ENCODE data around the gene TMEM178B.

TMEM178B gene

DNA sequence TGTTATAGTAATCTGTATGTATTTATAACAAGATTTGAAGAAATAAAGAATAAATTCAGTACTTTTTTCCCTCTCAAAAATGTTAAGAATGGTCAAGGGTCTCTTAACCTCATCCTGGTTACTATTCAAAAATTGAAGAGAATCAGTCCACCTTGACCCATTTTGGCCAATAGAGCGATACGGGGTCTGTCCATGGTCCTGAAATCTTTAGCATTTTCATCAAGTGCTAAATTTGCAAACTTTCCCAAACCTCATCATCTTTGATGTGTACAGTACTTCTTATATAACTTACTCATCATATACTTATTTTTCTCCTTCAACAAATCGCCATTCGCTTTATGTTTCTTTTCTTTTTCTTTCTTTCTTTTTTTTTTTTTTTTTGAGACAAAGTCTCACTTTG is 23.6 kb downstream of the TMEM178B start:
- Histone ChIP-seq H3K9me3 (ENCODE audit: control insufficient read depth, insufficient read depth, low read depth, low read length) (no peaks in the 10 kb centered on the region), H3K4me3 (ENCODE audit: low read depth, low read length) (no peak overlapping the region), H3K4me1 (ENCODE audit: control insufficient read depth, insufficient read depth, low read length) (no peaks in the 10 kb centered on the region), H3K36me3 (ENCODE audit: control insufficient read depth in 2 of 2, insufficient read depth in 1 of 2, low read length in 2 of 2) (no peaks in the 10 kb centered on the region), H3K27ac (ENCODE audit: extremely low read depth, low read depth, low read length) (no peak overlapping the region)
- POLR2A ChIA-PET: no interaction called here
- TF ChIP-seq, protein P1, sequence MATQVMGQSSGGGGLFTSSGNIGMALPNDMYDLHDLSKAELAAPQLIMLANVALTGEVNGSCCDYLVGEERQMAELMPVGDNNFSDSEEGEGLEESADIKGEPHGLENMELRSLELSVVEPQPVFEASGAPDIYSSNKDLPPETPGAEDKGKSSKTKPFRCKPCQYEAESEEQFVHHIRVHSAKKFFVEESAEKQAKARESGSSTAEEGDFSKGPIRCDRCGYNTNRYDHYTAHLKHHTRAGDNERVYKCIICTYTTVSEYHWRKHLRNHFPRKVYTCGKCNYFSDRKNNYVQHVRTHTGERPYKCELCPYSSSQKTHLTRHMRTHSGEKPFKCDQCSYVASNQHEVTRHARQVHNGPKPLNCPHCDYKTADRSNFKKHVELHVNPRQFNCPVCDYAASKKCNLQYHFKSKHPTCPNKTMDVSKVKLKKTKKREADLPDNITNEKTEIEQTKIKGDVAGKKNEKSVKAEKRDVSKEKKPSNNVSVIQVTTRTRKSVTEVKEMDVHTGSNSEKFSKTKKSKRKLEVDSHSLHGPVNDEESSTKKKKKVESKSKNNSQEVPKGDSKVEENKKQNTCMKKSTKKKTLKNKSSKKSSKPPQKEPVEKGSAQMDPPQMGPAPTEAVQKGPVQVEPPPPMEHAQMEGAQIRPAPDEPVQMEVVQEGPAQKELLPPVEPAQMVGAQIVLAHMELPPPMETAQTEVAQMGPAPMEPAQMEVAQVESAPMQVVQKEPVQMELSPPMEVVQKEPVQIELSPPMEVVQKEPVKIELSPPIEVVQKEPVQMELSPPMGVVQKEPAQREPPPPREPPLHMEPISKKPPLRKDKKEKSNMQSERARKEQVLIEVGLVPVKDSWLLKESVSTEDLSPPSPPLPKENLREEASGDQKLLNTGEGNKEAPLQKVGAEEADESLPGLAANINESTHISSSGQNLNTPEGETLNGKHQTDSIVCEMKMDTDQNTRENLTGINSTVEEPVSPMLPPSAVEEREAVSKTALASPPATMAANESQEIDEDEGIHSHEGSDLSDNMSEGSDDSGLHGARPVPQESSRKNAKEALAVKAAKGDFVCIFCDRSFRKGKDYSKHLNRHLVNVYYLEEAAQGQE (tag by site-specific recombination; IDR thresholded peaks at IDR 0.05): peak; percentile 96
- no peak for TF ChIP-seq ZNF354C (tag by site-specific recombination; IDR thresholded peaks at IDR 0.05; ENCODE audit: borderline replicate concordance, low read depth)
- CTCF ChIA-PET: interaction anchor here (0.6 to 1.3 kb wide), 2 partner anchors 12 to 280 kb away, joined by 3 to 4 read pairs; no protein-coding TSS in a partner anchor

GRCh38 chr7:141102436-141102835 is 28.6 kb downstream of the TMEM178B start:
- ChIA-PET POLR2A (no interaction called here), CTCF (no interaction called here)
- Histone ChIP-seq H3K4me1 (ENCODE audit: control insufficient read depth, insufficient read depth, low read length) (peaks cover 3% of the 10 kb centered on the region; the same call in 1 of the 2 replicates), H3K27ac (ENCODE audit: extremely low read depth, low read depth, low read length) (no peak overlapping the region), H3K36me3 (ENCODE audit: control insufficient read depth in 2 of 2, insufficient read depth in 1 of 2, low read length in 2 of 2) (no peaks in the 10 kb centered on the region), H3K4me3 (ENCODE audit: low read depth, low read length) (no peak overlapping the region), H3K9me3 (ENCODE audit: control insufficient read depth, insufficient read depth, low read depth, low read length) (no peaks in the 10 kb centered on the region)
- no peak for TF ChIP-seq ZNF324 (tag by site-specific recombination; IDR thresholded peaks at IDR 0.05)
- TF ChIP-seq ZNF155 (tag by site-specific recombination; IDR thresholded peaks at IDR 0.05): no peak
- TF ChIP-seq ZNF660 (tag by site-specific recombination; IDR thresholded peaks at IDR 0.05): no peak

DNA sequence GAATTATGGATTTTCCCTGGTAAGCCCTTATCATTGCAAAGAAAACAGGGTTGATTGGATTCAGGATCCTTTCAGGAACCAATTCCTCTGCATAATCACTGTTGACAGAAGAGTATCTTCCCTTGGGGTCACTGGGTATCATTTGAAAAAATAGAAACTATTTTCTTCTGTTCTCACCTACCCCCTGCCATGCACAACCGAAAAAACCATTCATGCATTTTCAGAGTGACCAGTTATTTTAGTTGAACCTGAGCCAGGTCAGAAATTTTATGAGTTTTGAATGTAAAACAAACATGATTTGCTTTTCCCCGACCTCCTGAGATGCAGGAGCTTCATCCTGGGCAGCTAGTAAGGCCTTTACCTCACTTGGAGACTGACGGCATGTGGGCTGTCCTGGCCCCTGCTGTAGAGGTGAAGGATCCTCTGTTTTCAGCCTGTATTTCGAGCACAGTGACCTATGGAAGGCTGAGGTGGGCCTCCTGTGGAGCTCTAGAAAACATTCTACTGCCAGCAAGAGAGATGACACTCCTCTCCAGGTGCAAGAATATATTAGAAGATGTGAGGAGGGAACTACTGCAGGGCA is 30.1 kb downstream of the TMEM178B start:
- ChIA-PET CTCF (no interaction called here), POLR2A (no interaction called here)
- Histone ChIP-seq H3K4me1 (ENCODE audit: control insufficient read depth, insufficient read depth, low read length) (peaks cover 3% of the 10 kb centered on the region; the same call in 1 of the 2 replicates), H3K36me3 (ENCODE audit: control insufficient read depth in 2 of 2, insufficient read depth in 1 of 2, low read length in 2 of 2) (no peaks in the 10 kb centered on the region), H3K4me3 (ENCODE audit: low read depth, low read length) (no peak overlapping the region), H3K9me3 (ENCODE audit: control insufficient read depth, insufficient read depth, low read depth, low read length) (no peaks in the 10 kb centered on the region), H3K27ac (ENCODE audit: extremely low read depth, low read depth, low read length) (no peak overlapping the region)
- TF ChIP-seq ZXDB (tag by site-specific recombination; IDR thresholded peaks at IDR 0.05): no peak
- peak; percentile 66 for TF ChIP-seq PRDM6 (tag by site-specific recombination; IDR thresholded peaks at IDR 0.05)
- peak; percentile 66 for TF ChIP-seq ZIC2 (tag by site-specific recombination; IDR thresholded peaks at IDR 0.05)
- TF ChIP-seq GLIS1 (tag by site-specific recombination; IDR thresholded peaks at IDR 0.05): peak; percentile 39
- TF ChIP-seq, protein P2, sequence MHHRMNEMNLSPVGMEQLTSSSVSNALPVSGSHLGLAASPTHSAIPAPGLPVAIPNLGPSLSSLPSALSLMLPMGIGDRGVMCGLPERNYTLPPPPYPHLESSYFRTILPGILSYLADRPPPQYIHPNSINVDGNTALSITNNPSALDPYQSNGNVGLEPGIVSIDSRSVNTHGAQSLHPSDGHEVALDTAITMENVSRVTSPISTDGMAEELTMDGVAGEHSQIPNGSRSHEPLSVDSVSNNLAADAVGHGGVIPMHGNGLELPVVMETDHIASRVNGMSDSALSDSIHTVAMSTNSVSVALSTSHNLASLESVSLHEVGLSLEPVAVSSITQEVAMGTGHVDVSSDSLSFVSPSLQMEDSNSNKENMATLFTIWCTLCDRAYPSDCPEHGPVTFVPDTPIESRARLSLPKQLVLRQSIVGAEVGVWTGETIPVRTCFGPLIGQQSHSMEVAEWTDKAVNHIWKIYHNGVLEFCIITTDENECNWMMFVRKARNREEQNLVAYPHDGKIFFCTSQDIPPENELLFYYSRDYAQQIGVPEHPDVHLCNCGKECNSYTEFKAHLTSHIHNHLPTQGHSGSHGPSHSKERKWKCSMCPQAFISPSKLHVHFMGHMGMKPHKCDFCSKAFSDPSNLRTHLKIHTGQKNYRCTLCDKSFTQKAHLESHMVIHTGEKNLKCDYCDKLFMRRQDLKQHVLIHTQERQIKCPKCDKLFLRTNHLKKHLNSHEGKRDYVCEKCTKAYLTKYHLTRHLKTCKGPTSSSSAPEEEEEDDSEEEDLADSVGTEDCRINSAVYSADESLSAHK (tag by site-specific recombination; IDR thresholded peaks at IDR 0.05): peak; percentile 67; the same call in 1 of the 2 replicates
